HG02798 (cell line): ENCODE measurements around the gene RAB44.

Experiments
- ATAC-seq: cut with Tn5 transposase; IDR thresholded peaks from one replicate; pipeline ENCODE4 v1.9.1; 2021; ENCODE audit warnings: mild to moderate bottlenecking; ENCODE audit not compliant: unreplicated experiment, poor library complexity

RAB44 gene

DNA sequence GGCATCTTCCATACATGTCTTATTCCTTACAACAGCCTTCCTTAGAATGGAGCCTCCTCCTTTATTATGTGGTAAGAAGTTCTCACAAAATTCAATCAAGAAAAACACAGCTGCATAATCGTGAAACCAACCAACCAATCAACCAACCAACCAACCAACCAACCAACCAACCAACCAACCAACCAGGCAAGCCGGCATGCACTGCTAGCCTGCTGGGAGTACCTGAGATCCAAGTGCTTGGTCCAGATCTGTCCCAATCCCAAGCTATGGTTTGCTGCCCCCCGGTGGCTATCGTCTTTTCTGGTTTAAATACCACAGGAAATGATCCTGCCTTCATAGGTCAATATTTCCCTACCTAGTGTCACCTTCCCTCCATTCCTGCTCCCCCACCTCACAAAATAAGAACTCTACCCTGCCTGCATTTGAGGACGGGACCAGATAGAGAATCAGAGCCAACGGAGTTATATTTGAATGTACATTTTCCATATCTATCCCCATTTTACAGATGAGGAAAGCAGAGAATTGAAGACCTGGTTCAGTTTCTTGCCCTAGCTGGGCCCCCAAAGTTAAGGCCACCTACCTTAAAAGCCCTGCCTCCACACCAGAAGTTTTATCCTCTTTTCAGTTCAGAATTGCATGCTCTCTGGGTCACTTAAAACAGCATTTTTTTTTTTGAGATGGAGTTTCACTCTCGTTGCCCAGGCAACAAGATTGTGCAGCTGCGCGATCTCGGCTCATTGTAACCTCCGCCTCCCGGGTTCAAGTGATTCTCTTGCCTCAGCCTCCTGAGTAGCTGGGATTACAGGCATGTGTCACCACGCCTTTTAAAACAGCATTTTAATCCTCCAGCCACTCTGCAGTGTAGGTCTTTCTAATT is 27.1 kb downstream of the RAB44 start:
- no peak for ATAC-seq

DNA sequence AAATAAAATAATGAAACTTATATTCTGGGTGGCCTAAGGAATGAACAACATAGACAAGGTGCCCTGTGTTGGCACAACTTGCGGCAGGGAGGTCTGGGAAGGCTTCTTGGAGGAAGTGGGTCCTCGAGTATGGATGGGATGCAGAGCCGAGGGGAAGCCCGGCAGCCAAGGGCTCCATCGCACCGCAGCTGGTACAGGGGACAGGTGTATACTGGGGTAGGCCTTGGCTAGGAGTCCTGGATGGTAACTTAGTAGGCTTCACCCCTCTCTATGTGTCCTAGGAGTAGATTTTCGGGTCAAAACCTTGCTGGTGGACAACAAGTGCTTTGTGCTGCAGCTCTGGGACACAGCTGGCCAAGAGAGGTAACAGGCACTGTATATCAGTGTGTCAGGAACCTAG is 28.0 kb downstream of the RAB44 start:
- ATAC-seq, result no peak

DNA sequence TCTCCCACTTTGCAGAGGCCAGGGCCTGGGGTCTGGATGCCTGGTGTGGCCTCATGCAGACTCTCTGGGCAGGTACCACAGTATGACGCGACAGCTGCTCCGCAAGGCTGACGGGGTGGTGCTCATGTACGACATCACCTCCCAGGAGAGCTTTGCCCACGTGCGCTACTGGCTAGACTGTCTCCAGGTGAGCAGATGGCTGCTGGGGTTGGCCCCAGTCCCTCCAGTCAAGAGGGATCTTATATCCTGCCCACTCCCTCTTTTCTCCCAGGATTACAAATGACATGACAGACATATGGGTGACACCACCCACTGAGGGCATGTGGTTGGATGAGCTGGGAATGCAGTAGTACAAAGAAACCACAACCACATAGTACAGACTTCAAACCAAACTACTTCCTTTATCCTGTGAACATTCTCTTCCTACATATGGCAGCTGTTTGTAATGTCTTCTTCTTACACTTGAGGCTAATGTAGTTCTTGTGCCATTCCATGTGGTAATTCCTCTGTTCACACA is 29.9 kb downstream of the RAB44 start:
- ATAC-seq, result no peak

DNA sequence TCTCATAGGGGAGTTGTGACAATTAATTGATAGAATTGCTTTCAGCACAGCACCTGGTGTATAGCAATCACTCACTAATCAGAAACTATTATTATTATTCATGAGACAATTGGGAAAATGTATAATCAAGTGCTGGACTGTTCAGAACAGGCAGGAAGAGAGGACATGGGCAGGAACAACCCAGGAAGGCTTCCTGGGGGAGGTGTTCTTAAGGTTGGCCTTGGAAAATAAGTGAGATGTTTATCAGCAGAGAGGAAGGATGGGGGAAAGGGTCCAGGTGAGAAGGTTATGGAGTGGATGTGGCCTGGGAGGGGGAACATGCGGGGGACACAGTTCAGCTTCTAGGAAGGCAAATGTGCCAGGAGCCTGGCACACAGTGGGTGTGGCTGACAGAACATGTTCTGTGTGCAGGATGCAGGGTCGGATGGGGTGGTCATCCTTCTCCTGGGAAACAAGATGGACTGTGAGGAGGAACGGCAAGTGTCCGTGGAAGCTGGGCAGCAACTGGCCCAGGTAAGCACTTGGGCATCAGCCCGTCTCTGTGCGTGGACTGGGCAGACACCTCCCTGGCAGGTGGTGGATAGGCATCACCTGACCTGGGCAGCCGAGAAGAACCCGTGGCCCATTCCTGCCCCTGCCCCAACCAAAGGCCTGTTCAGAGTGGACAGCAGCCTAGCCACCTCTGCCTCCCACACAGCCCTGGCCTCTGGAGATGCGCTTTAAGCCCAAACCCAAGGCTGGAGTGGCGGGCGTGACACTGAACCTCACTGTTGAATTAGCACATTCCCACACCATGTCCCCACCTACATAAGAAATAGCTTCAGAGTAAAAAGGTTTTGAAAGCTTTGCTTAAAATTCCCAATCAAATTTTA is 30.9 kb downstream of the RAB44 start:
- ATAC-seq, result no peak

DNA sequence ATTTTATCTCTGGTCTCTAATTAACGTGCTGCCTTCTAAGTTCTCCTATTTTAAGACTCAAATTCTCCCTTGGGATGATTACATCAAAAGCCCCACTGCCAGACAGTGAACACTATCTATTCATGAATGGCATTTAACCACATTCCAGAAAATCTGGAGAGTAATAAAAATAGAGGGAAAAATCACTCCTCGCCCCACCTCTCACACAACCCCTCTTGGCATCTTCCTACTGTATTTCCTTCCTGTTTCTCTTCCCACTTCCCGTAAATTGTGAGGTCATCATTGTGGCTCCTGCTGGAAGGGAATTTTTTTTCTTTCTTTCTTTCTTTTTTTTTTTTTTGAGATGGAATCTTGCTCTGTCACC is 31.5 kb downstream of the RAB44 start:
- ATAC-seq, result no peak

DNA sequence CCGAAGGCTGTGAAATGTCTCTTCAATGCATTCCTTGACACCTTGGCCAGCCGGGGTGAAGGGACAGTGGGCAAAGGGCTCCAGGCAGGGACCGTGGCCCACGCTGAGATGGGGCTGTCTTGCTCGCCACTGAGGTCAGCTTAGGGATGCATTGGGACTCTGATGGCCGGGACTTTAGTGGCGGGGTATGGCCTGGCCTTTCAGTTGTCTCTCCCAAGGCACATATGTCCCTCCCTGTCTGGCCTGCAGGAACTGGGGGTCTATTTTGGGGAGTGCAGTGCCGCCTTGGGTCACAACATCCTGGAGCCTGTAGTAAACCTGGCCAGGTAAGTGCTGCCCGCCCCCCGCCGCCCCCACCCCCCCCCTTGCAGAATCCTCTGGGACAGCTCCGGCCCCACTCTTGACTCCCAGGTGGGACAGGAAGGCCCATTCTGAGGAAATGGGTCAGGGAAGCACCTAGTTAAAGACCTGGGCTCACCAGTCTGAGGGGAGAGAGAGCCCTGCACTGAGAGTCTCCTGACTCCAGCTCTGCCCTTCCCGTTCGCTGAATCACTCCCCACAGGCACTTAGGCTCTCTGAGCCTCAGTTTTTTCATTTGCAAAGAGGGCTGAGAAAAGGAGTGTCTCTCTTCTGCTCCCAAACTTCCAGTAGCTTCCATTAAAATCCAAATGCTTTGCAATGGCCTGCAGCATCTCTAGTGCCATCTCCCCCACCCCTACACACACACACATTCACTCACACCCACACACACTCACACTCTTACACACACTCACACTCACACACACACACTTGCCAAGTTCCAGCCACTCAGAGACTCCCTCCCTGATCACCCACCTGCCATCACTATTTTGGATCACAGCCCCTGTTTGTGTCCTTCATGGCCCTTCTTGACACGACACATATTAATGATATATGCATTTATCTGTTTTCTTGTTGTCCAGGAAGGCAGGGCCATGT is 33.1 kb downstream of the RAB44 start:
- no peak for ATAC-seq

DNA sequence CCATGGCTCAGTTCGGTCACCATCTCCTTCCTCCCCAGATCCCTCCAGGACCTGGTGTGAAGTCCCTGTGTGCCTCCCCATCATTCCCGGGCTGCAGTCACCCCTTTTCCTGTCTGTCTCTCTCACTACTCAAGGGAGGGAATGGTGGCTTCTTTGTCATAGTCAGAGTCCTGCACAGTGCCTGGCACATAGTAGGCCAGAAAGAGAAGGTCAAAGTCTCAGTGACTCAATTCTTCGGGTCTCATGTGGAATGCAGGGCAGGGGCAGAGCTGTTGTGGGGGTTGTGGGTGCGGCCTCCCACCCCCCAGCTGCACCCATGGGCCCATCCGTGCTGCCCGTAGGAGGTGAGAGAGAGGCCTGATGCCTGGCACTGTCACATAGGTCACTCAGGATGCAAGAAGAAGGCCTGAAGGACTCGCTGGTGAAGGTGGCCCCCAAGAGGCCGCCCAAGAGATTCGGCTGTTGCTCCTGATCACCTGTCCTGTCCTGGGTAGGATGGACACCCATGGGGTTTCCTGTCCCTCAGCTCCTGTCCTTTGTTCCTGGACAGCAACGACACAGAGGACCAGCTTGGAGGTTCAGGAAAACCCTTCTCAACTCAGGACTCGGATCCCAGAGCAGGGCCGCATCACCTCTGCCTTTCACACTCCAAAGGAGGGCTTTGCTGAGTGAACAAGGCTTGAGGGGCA is 34.1 kb downstream of the RAB44 start:
- no peak for ATAC-seq

DNA sequence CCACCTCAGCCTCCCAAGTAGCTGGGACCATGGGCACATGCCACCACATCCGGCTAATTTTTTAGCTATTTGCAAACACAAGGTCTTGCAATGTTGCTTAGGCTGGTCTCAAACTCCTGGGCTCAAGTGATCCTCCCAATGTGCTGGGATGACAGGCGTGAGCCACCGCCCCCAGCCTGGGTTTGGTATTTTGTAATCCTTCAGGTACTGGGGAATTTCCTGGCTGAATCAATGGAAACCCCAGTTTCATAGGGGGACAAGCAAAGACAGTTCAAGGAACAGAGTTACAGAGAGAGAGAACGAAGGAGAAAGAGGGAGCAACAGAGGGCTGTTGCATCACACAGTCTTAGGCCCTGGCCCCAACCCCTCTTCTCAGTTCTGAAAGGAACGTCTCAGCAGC is 35.7 kb downstream of the RAB44 start:
- no peak for ATAC-seq

DNA sequence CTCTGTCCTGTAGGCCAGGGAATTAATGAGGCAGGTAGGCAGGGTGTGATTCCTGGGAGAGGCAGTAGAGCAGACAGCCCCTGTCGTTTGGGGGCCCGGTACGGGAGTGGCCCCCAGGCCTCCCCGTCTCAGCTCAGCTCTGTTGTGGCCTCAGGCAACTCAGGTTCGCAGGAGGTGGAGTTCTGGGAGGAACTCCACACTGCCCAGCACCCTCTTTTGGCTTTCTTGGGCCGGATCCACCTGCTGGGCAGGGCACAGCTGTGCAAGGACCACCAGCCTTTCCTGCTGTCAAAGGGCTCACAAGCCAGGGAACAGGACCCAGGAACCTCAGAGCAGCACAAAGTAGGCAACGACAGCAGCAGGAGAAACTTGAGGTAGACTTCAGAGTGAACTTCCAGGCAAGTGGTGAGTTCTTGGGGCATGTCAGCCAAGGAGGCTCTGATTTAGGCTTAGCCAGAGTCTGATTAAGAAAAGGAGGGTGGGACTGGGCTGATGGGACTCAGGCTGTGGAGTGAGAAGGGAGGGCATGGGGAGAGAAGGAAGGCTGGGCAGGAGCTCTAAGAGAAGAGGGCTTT is 36.9 kb downstream of the RAB44 start:
- ATAC-seq, result no peak

DNA sequence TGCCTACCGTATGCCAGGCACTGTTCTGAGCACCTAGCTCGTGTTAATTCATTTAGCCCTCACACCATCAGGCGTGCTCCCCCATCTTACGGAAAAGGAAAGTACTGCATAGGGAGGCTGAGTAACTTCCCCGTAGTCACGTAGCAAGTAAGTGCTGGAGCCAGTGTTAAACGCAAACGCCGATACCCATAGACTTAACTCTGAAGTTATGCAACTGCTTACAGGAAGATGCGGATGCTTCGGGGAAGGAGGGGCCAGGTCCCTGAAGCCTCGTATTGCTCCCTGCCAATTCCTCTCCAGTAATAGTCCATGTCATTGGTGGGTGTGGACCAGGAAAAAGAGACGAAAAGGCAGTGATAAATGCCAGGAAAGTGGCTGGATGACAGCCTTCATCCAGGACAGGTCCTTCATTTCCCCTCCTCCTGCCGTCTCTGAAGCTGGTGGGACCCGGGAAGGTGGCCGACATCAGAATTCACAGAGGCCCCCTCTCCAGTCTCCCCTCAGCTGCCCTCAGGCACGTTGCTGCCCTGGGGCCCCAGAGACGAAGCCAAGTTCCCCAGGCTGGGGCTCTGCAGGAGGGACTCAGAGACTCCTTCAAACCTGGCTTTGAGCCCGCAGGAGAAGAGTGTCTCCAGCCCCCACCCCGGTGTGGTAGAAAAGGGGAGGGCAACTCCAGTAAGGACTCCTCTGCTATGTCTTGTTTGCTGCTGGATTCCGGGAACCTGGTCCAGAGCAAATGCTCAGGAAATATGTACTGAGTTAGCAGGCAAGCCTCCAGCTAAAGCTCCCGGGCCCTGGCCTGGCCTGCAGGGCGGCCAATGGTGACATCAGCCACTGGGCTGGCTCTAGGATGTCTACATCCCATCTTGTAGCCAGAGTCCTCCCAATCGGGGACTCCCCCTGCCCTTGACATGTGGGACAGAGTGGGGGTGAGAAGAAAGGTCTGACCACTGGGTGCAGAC is 37.8 kb downstream of the RAB44 start:
- no peak for ATAC-seq

DNA sequence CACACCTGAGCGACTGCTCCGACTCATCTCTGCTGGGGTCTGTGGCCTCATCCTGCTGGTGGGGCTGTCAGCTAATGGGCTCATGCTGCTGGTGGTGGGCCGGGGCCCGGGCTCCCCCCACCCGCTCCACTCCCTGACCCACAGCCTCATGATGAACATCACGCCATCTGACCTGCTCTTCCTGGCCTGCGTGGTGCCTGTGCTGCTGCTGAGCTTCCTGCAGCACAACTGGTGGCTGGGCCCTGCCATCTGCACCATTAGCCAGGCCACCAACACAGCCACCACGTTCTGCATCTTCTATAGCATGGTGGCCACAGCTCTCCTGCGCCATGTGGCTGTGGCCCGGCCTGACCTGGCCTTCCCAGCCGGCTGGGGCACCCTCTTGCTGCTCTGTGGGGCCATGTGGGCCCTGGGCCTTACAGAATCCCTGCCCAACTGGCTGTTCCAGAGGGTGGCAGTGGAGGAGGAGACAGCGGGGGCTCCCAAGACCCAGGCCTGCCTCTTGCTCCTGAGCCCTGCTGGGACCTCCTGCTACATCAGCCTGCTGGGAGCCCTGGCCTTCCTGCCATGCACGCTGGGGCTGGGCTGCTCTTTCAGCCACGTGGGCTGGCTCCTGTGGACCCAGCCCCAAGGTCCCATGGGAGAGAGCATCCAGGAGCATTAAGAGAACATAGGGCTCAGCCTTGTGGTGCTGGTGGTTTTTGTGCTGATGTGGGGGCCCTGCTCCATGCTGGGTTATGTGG is 39.6 kb downstream of the RAB44 start:
- ATAC-seq, result no peak

DNA sequence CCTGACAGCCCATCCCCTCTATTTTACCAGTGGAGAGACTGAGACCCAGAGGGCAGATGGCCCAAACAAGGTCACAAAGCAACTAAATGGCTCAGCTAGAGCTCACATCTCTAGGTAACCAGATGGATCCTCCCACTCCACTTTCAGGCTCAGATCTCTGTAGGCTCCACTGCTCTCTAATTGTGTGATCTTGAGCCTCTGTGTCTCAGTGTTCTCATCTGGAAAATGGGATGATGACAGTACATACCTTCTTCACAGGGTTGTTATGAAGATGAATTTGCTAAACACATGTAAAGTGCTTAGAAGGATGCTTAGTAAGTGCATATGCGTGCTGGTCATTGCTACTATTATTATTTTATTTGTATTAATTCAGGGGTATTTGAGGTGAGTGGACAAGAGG is 40.5 kb downstream of the RAB44 start:
- ATAC-seq, result no peak

DNA sequence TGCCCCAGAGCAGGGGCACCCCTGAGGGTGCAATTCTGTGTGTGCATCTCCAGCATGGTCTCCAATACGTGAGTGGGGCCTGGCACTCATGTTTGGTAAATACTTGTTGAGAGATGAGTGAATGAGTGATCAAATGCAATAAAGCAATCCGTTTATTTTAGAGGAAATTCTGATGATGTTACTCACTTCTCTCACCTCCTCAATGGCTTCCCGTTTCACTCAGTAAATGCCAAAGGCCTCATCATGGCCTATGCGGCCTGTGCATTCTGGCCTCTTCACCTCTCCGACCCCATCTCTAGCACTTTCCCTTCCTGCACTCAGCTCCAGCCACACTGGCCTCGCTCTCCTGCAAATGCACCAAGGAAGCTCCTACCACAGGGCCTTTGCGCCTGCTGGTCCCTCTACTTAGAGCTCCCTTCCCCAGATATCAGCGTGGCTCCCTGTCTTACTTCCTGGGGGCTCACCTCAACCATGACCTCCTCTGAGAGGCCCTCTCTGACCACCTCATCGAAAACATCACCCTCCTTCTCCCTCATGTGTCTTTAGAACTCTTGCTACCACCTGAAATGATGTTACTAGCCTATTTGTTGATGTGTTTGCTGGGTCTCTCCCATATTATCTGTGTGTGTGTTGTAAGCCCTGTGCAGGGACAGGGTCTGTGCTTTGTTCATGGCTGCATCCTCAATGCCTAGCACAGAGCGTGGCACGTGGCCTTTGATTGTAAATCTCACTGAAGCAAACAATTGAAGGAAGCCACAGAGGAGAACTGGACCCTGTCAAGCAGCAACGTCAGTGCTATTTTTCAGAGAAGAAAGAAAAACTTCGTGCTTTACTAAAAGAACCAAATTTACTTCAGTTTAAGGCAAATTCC is 42.6 kb downstream of the RAB44 start:
- ATAC-seq, result no peak

DNA sequence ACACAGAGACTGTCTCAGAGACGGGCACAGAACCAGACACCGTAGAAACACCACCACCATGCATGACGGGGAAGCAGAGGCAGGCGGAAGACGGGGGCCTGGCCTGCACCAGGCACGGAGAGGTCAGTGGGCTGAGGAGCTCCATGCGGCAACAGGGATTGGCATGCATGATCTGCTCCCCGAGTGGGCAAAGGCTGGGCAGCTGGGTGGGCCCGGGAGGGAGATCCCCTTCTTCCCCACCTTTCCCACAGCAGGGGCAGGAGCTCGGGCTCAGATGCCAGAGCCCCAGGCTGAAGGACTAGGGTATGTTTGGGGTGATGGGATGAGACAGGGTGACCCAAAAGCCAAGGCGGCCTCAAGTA is 43.2 kb downstream of the RAB44 start:
- ATAC-seq, result no peak

DNA sequence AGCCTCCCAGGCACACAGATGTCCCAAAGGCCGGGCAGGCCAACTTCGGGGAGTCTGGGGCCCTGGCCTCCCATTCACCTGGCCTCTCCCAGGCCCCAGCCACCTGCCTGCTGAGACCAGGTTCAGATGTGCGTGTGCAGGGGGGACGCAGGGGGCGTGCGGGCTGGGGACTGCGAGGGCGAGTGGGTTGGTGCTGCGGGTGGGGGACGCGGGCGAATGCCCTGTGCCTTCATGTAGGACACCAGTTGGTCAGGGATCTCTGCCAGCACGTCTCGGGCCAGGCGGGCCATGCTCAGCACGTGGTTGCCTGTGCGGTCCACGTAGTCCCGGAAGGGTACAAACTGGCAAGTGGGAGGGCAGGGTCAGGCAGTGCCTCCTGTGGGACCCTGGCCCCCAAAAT is 44.5 kb downstream of the RAB44 start:
- no peak for ATAC-seq

DNA sequence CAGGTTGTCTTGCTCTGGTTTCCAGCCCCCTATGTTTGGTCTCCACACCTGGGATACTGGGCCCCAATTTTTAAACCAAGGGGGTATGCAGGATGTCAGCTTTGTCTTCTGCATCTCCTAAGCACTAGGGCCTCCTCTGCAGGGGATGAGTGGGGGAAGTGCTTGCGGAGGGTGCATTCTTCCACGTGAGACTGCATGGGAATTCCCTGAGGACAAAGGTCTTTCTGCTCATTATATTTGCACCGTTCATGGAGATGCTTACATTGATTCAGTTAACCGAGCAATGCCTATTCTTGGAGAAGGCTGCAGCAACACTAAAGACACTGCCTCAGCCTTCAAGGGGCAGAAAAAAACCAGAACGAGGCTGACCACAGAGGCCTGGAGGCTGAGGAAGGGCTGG is 45.4 kb downstream of the RAB44 start:
- no peak for ATAC-seq
